ENCODE results near the gene HNMT. TPM values are rescaled to one million over a fixed set of nuclear protein-coding genes. Genes with fewer than 3 reads are reported as not detected.

HNMT gene
- total and polyA plus RNA-seq, 2 of the 8 experiments (the other 6 are each of a cell fraction or from before 2014, with no cell fraction given): 1.6 to 3.6 TPM

DNA sequence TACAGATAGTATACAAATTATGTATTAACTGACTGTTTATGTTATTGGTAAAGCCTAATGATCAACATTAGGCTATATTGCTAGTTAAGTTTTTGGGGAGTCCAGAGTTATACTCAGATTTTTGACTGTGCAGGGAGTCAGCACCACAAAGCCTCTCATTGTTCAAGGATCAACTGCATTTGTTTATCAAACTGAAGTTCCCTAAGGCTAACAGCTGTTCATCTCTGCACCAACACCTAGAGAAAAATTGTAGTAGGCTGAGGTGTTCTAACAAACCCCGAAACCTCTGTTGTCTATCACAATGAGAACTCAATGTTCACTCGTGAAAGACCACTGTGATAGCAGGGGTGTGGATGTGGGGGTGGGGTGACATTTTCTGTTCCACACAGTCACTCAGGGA lies 97.7 kb downstream of the HNMT start:
- Histone ChIP-seq H2BK12ac (ENCODE audit: low read depth, low read length) (no peak overlapping the region), H3K18ac (ENCODE audit: extremely low read depth, low read length) (no peak overlapping the region), H2BK5ac (ENCODE audit: low read depth, low read length) (no peak overlapping the region), H3K36me3 (ENCODE audit: control insufficient read depth in 2 of 4, insufficient read depth in 4 of 4, low read length in 3 of 4) (no peaks in the 10 kb centered on the region), H3K23ac (ENCODE audit: insufficient read length) (no peak overlapping the region), H2BK120ac (replicated peaks; ENCODE audit: low read depth, low read length) (no peak overlapping the region), H3K9ac (replicated peaks in 1 of 4; ENCODE audit: extremely low read depth in 1 of 4, low read depth in 3 of 4, low read length in 3 of 4) (no peak overlapping the region), H3K9me3 (ENCODE audit: insufficient read depth in 2 of 2, low read depth in 1 of 2, low read length in 1 of 2) (no peaks in the 10 kb centered on the region), H3K79me1 (ENCODE audit: low read depth, low read length) (no peaks in the 10 kb centered on the region), H3K4me2 (ENCODE audit: insufficient read depth in 1 of 2, low read depth in 2 of 2, low read length in 2 of 2) (no peak overlapping the region), H3K4ac (replicated peaks; ENCODE audit: insufficient read length, low read depth, low read length) (no peak overlapping the region), H4K8ac (ENCODE audit: extremely low read depth, insufficient read depth, low read length) (no peak overlapping the region), H2AK5ac (ENCODE audit: low read depth, low read length) (no peak overlapping the region), H2BK20ac (ENCODE audit: low read length) (no peak overlapping the region), H2AFZ (ENCODE audit: low read length) (no peak overlapping the region), H3K79me2 (ENCODE audit: control insufficient read depth in 1 of 2, insufficient read depth in 2 of 2, low read length in 2 of 2) (no peaks in the 10 kb centered on the region), H2BK15ac (ENCODE audit: low read length) (no peak overlapping the region), H3K56ac (replicated peaks; ENCODE audit: insufficient read length, low read depth, low read length) (no peak overlapping the region), H4K20me1 (replicated peaks in 1 of 2; ENCODE audit: control insufficient read depth in 1 of 2, insufficient read depth in 2 of 2, low read length in 2 of 2) (peaks cover 0 to 2% of the 10 kb centered on the region in 2 experiments), H3K27me3 (replicated peaks in 1 of 4; ENCODE audit: control insufficient read depth in 3 of 4, extremely low read depth in 1 of 4, insufficient read depth in 3 of 4, low read length in 3 of 4) (peaks cover under 1 to 3% (median 2%) of the 10 kb centered on the region in 4 experiments; a peak in 4 of 7 replicates), H4K91ac (replicated peaks; ENCODE audit: insufficient read length, low read length) (no peak overlapping the region), H3K4me1 (replicated peaks in 1 of 4; ENCODE audit: control insufficient read depth in 3 of 4, insufficient read depth in 4 of 4, low read length in 3 of 4) (no peaks in the 10 kb centered on the region), H4K5ac (ENCODE audit: insufficient read length, low read depth, low read length) (no peak overlapping the region), H3K4me3 (ENCODE audit: extremely low read depth in 1 of 4, insufficient read depth in 2 of 4, low read depth in 3 of 4, low read length in 4 of 4) (no peak overlapping the region), H3K23me2 (ENCODE audit: low read depth, low read length) (no peaks in the 10 kb centered on the region), H3K27ac (ENCODE audit: low read depth, low read length) (no peak overlapping the region), H3K14ac (ENCODE audit: insufficient read length) (no peak overlapping the region)
- FAIRE-seq (no peak), DNase-seq (ENCODE audit: low read depth in 1 of 2, low spot score in 2 of 2) (no peak)
- CTCF ChIA-PET (ENCODE audit: partially characterized antibody): no interaction called here
- WGBS, 2 experiments (ENCODE audit: extremely low coverage in 1 of 2, insufficient coverage in 1 of 2, insufficient read length in 1 of 2, insufficient replicate concordance in 2 of 2, low coverage in 1 of 2, low lambda C conversion rate in 2 of 2, missing lambda C conversion rate in 1 of 2): 87% methylated on average over 2 of the region's 2 CpGs; no CpG with 5 or more reads in 1 of the 2 experiments
- POLR2A ChIA-PET (ENCODE audit: partially characterized antibody): no interaction called here
- TF ChIP-seq CREB1 (IDR thresholded peaks at IDR 0.05) (no peak), SP2 (IDR thresholded peaks at IDR 0.05; ENCODE audit: low read length) (no peak), POU5F1 (IDR thresholded peaks at IDR 0.05; ENCODE audit: low read depth, low read length) (no peak), JUN (IDR thresholded peaks at IDR 0.05; ENCODE audit: low read depth, low read length) (no peak), HDAC6 (IDR thresholded peaks at IDR 0.05; ENCODE audit: low read depth, low read length) (no peak), ZNF274 (IDR thresholded peaks at IDR 0.05; ENCODE audit: borderline replicate concordance, extremely low read depth, low read length) (no peak), POLR2AphosphoS5 (IDR thresholded peaks at IDR 0.05; ENCODE audit: low read depth, low read length) (no peak)
